ENCODE measurements around the gene IL1RAPL2.

GRCh38 chrX:105609530-105609929, 1043.5 kb downstream of the IL1RAPL2 start:
- TF ChIP-seq CTCF (IDR thresholded peaks at IDR 0.05) (no peak), REST (IDR thresholded peaks at IDR 0.05) (no peak), POLR2A (IDR thresholded peaks at IDR 0.05; ENCODE audit: low read length) (no peak), EP300 (IDR thresholded peaks at IDR 0.05) (no peak), MYC (IDR thresholded peaks at IDR 0.05; ENCODE audit: borderline replicate concordance, low read length) (no peak), CBX2 (IDR thresholded peaks at IDR 0.05; ENCODE audit: borderline replicate concordance, low read depth) (no peak), MAX (IDR thresholded peaks at IDR 0.05) (no peak), ESRRA (IDR thresholded peaks at IDR 0.05; ENCODE audit: borderline replicate concordance, low read length) (no peak), RNF2 (IDR thresholded peaks at IDR 0.05; ENCODE audit: borderline replicate concordance, low read depth) (no peak), EHMT2 (IDR thresholded peaks at IDR 0.05; ENCODE audit: low read depth) (no peak)
